HG02623 (cell line): Measurements from ENCODE around the gene ATXN10.
"Not testable (repeated sequence)": the region's sequence is repeated elsewhere in the genome, so short reads cannot be mapped to it uniquely, and the experiment has no call there.

Source experiments
- ATAC-seq: cut with Tn5 transposase; IDR thresholded peaks from one replicate; pipeline ENCODE4 v1.9.1; 2021; ENCODE audit warnings: moderate library complexity; ENCODE audit not compliant: unreplicated experiment

Gene ATXN10

DNA sequence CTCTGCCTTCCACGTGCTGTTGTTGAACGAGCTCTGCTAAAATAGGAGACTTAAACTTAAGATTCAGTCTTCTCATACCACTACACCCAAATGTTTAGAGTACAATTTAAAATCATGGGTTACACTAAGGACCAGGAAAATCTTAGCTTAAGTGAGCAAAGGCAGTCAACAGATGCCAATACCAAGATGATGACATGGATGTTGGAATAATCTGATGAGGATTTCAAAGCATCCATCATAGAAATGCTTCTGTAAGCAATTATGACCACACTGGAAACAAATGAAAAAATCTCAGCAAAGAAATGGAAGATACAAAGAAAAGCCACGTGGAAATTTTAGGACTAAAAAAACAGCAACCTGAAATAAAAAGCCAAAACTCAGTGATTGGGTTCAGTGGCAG lies 109.8 kb downstream of the ATXN10 start:
- no peak for ATAC-seq

DNA sequence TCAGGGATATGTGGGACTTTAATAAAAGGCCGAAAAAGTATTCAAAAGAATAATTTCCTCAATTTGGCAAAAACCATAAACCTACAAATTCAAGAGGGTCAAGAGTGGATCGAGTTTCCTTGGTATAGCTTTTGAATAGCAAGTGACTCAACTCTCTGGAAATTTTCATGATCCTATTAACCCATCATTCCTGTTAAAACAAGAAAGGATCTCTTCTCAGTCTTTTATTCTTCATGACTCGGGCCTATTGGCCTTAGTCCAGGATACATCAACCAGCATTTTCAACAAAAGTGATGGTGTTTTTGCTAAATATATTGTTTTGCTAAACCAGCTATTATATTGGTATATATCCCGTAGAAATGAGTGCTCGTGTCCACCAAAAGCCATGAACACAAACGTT lies 110.3 kb downstream of the ATXN10 start:
- ATAC-seq: no peak

DNA sequence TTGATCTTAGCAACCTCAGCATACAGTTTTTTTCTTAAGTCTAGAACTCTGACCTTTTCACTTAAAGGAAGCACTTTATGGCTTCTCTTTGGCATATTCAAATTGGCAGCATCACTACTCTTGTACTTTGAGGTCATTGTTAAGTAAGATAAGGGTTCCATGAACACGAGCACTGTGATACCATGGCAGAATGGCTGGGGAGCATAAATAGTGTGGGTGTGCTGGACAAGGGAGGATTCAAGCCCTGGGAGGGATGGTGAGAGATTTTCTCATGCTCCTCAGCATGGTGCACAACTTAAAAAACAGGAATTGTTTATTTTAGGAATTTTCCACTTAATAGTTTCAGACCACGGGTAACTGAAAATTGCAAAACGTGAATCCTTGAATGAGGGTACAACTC lies 111.4 kb downstream of the ATXN10 start:
- ATAC-seq: no peak

DNA sequence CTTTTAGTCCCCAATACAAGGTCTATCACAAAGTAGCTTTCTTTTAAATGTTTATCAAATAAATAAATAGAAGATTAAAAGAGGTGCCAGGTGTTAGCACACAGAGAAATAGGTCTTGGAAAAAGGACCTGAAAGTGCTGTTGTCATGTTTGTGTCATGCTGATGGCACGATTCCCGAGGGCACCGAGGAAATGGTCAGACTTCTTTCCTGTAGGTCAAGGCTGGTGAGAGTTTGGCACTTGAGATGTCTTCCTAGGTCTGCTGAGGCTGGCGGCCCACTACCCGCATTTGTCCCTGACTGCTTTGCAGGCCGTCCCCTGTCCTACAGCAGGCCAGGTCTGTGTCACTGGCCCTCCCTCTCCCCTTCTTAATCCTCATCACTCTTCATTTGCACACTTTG lies 112.1 kb downstream of the ATXN10 start:
- no peak for ATAC-seq

DNA sequence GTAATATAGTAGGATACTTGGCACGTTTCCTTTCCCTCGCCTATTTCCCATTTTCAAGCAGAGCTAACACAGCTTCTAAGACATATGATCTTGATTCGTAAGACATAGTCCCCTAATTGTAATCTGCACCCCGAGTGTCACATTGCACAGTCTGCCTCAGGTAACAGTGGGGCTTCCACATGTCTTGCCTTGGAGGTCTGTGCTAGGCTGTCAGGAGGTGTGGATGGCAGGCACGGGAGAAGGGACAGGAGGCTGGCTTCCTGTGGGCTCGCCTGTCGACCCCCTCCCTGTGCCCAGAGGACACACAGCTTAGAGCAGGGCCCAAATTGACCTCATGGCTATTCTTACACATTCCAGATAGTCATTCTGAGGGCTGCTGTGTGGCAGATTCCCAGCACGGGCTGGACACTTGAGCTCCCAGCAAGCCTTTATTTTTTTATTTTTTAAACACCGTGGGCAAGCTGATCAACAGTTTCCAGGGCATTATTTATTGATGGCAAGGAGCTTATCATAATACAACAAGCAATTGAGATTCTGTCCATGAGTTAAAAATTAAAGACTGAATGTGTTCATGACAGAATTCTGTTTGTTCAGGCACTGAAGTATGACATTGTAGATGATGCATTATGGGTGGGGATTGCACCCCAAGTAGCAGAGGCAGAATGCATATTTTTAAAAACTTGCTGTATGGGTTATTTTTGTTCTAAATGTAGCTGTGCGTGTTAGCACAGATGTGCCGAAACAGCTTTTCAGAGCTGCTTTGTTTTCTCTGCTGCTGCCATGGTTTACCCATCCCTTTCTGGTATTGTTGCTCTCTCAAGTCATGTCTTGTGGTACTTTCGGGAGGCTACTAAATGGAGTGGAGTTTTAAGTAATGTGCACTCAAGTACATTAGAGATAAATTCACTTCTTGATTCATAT lies 113.0 kb downstream of the ATXN10 start:
- no peak for ATAC-seq

DNA sequence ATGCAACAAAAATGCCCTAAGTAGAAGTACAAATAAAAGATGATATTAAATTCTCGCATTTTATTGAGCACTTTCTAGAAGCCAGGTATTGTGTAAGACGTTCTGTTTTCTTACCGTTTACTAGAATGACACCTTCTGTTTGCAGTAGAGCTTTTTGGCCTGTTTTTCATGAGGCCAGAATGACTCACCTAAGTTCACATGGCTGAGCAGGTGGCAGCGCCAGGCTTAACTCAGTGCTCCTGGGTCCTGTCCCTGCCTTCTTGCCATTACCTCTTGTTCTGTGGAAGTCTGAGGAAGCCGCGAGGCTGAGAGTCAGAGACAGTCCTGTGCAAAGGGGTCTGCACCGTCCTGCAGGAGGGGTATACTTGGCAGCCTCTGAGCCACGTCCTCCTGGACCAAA lies 113.8 kb downstream of the ATXN10 start:
- no peak for ATAC-seq

DNA sequence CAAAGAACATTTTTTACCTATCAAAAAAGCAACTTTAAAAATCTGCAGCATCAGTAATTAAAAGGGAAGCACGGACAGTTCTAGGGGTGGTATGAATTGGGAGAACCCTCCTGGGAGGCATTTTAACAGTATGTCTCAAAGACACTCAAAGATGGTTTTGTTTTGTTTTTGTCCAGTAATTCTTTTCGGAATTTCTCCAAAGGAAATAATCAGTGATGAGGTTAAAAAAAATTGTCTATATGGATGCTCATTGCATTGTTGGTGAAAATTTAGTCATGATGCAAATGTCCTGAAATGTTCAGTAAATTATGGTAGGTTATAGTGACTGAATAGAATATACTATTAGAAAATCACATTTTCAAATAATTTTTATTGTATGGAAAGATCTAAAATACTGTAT lies 115.1 kb downstream of the ATXN10 start:
- no peak for ATAC-seq

DNA sequence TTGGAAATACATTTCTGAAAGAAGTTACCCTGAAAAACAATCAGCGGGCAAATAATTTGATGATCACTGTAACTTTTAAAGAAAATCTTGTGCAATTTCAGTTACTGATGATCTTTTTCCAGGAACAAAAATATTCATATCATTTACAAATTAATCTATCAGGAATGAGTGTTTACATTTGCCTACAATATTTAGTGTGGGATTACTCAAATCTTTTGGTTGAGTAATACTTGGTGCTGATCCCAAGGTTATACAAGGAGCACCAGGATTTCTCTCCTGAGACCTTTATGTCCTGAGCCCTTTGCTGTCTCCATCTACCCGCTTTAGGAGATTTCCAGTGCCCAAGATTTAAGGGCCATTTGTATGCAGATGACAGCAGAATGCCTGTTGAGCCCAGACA lies 116.1 kb downstream of the ATXN10 start:
- no peak for ATAC-seq

DNA sequence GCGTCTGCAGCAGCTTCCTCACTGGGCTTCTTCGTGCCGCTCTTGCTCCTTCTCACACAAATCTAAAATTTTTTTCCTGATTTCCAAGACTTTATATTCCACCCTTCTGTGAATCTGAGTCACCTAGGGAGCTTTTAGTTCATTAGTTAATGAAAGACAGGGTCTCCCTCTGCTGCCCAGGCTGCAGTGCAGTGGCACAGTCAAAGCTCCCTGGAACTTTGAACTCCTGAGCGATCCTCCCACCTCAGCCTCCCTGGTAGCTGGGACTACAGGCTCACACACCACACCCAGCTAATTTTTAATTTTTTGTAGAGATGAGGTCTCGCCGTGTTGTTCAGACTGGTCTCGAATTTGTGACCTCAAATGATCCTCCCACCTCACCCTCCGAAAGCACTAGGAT lies 116.9 kb downstream of the ATXN10 start:
- no peak for ATAC-seq

DNA sequence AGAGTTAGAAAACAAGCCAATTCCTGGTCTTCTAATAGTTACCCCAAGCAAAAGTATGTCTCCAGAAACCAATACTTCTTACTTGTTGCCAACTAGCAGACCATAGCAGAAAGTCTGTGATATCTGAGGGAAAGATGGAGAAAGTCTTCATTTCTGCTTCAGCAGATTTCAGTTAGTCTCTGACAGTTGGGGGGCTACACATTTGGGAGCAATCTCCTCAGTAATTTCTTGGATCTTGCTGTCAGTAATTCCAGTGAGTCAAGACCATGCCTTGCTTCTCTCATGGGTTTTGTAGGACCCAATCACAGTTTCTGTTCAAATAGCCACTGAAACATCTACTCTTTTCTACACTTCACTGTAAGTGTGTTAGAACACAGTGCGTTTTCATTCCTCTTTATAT lies 118.8 kb downstream of the ATXN10 start:
- ATAC-seq: no peak

DNA sequence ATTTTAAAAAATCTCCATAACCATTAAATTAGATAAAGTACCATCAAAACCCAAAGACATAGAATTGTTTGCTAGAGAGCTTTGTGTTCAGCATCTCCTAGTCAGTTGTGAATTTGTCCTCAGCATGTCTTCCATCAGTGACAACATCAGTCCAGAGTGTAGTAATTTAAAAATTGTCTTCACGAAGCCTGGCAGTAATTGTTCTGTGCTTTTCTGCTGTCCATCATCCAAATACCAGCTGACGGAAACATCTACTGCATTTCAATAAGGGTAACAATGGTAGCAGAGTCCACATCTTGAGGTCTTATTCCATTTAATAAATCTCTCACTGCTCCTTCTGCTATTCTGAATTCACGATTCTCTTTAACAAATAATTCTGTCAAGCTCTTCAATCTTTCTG lies 121.5 kb downstream of the ATXN10 start:
- no peak for ATAC-seq

DNA sequence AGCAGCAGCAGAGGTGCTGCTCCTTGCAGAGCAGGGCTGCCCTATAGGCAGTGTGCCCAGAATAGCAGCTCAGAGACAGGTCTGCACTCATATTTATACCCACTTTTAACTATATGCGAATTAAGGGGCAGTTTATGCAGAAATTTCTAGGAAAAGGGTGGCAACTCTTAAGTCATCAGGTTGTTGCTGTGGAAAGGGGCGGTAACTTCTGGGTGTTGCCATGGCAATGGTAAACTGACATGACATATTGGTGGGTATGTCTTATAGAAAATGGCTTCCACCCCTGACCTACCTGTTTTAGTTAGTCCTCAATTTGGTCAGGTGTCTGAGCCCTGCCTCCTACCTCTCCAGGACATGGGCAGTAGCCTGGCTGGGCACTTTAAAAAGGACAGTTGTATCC lies 122.3 kb downstream of the ATXN10 start:
- no peak for ATAC-seq

DNA sequence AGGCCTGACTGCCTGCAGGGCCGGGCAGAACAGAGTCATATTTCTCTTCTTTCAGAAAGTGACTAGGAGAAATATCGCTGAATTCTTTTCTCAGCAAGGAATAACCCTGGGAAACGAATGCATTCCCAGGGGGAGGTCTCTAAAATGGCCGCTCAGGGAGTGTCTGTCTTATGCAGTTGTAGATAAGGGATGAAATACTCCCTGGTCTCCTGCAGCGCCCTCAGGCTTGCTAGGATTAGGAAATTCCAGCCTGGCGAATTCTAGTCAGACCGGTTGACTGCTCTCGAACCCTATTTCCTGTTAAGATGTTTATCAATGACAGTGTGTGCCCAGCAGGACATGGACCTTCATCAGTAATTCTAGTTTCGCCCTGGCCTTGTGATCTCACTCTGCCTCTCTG lies 124.4 kb downstream of the ATXN10 start:
- ATAC-seq: not testable (repeated sequence)

DNA sequence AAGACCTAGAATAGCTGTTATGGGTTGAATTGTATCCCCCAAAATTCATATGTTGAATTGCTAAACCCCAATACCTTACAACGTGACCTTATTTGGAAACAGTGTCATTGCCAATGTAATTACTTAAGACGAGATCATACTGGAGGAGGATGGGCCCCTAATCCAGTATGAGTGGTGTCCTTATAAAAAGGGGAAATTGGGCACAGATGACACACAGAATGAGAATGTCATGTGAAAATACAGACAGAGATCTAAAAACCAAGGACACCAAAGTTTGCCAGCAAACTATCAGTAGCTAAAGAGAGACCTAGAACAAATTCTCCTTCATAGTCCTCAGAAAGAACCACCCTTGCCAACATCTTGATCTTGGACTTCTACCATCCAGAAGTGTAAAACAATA lies 127.7 kb downstream of the ATXN10 start:
- no peak for ATAC-seq

DNA sequence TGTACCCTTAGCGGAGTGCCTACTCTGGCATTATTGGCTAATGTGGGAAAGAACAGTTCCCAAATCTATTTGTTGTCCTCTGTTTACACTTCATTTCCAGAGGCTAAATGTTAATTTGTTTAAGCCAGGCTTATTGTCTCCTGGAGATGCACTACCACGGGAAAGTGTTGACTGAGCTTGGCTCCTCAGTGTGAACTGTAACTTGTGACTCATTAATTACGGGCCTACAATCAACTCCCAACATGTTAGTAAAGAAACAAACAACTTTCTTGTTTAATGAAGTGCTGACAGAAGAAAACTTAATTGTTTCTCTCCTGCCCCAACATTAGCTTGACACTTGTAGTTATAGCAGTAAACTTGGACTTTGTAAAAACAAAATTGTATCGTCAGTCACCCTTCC lies 130.4 kb downstream of the ATXN10 start:
- no peak for ATAC-seq

DNA sequence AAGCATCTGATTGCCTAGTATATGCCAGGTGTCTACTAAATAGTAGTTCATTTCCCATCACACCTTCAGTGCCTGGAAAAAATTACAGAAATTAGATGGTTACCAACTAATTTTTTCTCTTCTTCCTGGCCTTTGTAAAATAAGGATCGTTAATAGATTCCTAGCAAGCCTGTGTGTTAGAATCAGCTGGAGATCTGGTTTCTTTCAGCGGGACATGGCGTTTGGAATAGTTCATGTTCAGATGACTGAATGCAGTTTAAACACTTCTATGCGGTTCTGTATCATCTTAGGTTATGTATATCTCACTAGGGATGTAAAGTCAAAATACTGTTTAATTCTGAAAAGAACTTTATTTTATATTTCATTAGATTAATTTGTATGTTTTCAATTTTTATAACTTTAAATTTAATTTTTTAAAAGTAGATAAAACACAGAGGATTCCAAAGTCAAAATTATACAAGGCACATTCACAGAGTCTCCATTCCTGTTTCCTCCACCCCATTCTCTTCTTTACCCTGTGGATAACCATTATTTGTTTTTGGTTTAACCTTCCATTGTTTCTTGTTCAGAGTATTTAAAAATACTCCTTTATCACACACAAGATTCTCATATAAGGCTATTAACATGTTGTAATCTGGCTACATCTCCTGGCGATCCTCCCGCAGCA lies 132.8 kb downstream of the ATXN10 start:
- ATAC-seq: no peak

DNA sequence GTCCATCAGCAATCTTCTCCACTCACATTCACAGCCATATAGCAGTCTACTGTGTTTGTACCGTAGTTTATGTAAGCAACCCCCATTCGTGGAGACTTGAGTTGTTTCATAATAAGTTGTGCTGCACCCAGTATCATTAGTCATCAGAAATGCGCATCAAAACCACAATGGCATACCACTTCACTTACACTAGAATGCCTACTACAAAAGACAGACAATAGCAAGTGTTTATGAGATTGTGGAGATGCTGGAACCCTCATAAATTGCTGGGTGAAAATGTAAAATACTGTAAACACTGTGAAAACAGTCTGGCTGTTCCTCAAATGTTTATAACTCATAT lies 133.3 kb downstream of the ATXN10 start:
- no peak for ATAC-seq

DNA sequence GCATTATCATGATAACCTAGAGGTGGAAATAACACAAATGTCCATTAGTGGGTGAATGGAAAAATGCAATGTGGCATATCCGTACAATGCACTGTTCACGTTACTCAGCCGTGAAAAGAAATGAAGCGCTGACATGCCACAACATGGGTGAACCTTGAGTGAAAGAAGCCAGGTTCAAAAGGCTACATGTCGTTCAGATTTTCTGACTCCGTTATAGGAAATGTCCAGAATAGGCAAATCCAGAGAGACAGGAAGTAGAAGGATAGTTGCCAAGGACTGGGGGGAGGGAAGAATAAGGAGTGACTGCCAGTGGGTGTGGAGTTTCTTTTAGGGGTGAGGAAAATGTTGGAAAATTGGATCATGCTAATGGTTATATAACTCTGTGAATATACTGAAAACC lies 133.8 kb downstream of the ATXN10 start:
- ATAC-seq: no peak

DNA sequence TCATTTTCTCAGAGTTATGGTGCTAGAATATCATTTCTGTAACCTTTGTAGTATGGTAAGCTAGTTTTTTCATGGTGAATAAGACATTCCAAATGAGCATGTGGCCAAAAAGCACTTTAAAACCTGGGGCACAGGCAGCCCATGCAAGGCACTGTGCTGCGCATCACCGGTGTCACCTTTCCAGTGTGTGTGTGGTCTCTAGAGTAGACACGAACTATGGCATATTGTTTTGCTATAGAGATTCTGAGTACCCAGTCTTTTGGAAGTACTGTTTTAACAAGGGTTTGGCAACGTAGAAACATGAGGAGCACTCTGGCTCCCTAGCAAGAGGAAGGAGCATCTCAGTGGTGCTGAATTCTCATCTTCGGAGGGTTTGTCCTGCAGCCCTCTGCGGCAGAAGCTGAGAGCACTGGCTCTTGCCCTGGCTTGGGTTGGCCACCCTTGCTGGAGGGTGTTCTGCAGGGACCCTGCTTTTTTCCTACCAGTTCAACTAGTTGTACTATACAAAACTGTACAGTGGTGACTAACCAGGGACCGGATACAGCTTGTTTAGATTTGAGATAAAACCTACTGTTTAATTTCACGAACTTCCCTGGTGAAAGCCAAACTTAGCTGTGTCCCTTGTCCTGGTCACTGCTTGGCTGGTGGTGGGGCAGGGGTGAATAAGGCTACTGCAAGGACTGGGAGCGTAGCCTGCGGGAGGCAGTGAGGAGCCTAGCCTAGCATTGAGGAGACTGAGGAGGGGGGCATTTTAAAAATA lies 135.7 kb downstream of the ATXN10 start:
- no peak for ATAC-seq

DNA sequence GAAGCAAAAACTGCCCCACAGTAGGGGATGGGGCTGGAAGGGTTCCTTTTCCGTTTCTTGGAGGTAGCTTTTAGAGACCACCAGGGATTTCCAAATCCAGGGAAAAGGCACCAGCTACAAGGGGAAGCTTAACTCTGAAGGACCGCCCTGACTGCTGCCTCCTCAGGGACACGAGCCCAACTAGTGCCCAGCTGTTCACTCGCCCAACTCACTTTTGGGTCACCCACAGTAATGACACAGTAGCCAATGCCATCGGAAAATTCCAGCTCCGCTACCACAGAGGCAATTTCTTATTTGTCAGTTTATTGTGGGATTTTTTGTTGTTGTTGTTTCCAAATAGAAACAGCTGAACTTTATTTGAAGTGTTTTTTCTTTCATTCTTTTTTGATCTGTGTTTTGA lies 141.3 kb downstream of the ATXN10 start:
- ATAC-seq: no peak

DNA sequence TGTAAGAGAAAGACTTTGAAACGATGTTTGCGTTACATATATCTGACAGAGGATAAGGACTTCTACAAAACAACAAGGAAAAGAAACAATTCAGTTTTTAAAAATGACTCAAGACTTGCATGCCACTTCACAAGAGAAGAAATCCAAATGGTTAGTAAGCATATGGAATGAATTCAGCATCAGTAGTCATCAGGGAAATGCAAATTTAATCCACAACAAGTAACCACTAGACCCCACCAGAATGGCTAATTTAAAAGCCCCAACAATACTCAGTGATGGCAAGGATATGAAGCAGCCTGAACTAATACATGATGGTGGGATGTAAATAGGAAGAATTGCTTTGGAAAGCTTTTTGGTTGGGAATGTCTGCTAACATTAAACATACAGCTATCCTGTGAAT lies 142.6 kb downstream of the ATXN10 start:
- no peak for ATAC-seq

DNA sequence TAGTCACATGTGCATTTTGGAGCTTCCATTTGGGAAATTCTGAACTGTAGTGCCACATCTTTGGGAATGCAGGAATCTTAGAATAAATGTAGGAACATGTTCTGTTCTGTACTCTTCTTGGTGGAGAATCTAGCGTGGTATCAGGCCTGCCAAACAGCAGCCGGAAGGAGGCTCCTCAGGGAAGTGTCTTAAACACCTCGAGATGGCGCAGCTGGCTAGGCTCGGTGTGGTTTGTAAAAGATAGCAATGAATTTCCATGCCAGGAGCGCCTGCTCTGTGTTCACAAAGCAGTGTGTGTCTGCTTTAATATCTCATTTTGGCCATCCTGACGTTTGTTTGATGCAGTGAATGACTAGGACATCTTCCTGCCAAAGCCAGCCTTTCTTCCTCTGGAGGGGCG lies 145.1 kb downstream of the ATXN10 start:
- ATAC-seq: no peak
